ENCODE data around the gene SERPINA4. TPM values are rescaled to one million over a fixed set of nuclear protein-coding genes. Genes with fewer than 3 reads are reported as not detected.

SERPINA4 gene
- total and polyA plus RNA-seq, 2 donors (not counting 3 experiments of a cell fraction or from before 2014, with no cell fraction given), result not detected

DNA sequence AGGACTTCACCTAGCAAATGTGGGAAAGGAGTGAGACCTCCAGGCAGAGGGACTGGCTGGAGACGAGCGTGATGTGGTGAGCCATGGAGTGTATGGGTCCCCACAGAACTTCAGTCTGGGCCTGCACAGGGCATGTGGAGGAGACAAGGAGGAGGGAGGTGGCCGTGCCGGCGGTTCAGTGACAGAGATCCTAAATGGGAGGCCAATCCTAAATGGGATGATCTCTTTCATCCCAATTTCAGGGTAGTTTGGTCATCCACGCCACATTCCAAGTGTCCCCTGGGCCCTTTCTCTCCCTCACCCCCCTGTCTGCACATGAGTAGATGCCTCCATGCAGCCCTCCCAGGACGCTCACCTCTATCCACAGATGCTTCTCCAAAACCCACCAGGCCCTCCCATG is 33.2 kb downstream of the SERPINA4 start:
- no peak for DNase-seq (ENCODE audit: low read depth, low spot score)
- Histone ChIP-seq H2AFZ (ENCODE audit: low read depth, low read length) (no peak overlapping the region), H3K9ac (replicated peaks; ENCODE audit: extremely low read depth, insufficient read depth, low read length) (no peak overlapping the region), H3K9me1 (replicated peaks; ENCODE audit: control insufficient read depth, extremely low read depth, insufficient read depth, low read length) (no peaks in the 10 kb centered on the region), H4K20me1 (replicated peaks; ENCODE audit: control insufficient read depth, extremely low read depth, insufficient read depth, low read length) (no peaks in the 10 kb centered on the region), H3K9me3 (replicated peaks; ENCODE audit: control insufficient read depth, insufficient read depth, low read length) (no peaks in the 10 kb centered on the region), H3K79me2 (ENCODE audit: control insufficient read depth, insufficient read depth, low read length) (no peaks in the 10 kb centered on the region), H3K36me3 (ENCODE audit: control insufficient read depth in 2 of 2, extremely low read depth in 1 of 2, insufficient read depth in 2 of 2, low read length in 2 of 2) (no peaks in the 10 kb centered on the region), H3K4me2 (ENCODE audit: insufficient read depth, low read length) (no peak overlapping the region), H3K4me3 (replicated peaks in 1 of 3; ENCODE audit: insufficient read depth in 1 of 3, low read depth in 1 of 3, low read length in 3 of 3) (no peak overlapping the region), H3K27me3 (ENCODE audit: control insufficient read depth in 2 of 2, insufficient read depth in 2 of 2, low read length in 2 of 2) (no peaks in the 10 kb centered on the region), H3K4me1 (ENCODE audit: control insufficient read depth, extremely low read depth, insufficient read depth, low read length) (peaks cover 10% of the 10 kb centered on the region), H3K27ac (ENCODE audit: insufficient read depth, low read depth, low read length) (no peak overlapping the region)
- ChIA-PET POLR2A (no interaction called here), CTCF (no interaction called here)
- dilution Hi-C loops (cut with MboI; ENCODE audit: extremely low pct_ligation_motif_present, low sequenced_read_pairs) (no loop called here), intact Hi-C loops (cut with micrococcal nuclease) (no loop called here)
- FAIRE-seq, result no peak
- no peak for TF ChIP-seq FOS (IDR thresholded peaks at IDR 0.05; ENCODE audit: borderline replicate concordance, insufficient read depth, low read length)
- no peak for TF ChIP-seq POLR2AphosphoS5 (IDR thresholded peaks at IDR 0.05; ENCODE audit: insufficient read depth, low read depth, low read length)
- TF ChIP-seq JUN (IDR thresholded peaks at IDR 0.05; ENCODE audit: borderline replicate concordance, insufficient read depth, insufficient read length, low read depth), result no peak
- no peak for TF ChIP-seq MYC (IDR thresholded peaks at IDR 0.05; ENCODE audit: low read depth, low read length)
- TF ChIP-seq POLR2A (IDR thresholded peaks at IDR 0.05; ENCODE audit: low read depth, low read length), result no peak
- TF ChIP-seq MAX (IDR thresholded peaks at IDR 0.05; ENCODE audit: insufficient read depth, insufficient read length), result no peak
- no peak for TF ChIP-seq EZH2 (IDR thresholded peaks at IDR 0.05; ENCODE audit: borderline replicate concordance, low read depth, low read length, severe bottlenecking)
- TF ChIP-seq GATA2 (IDR thresholded peaks at IDR 0.05; ENCODE audit: insufficient read depth, insufficient read length, low read depth, low read length), result no peak
- TF ChIP-seq, protein P1, sequence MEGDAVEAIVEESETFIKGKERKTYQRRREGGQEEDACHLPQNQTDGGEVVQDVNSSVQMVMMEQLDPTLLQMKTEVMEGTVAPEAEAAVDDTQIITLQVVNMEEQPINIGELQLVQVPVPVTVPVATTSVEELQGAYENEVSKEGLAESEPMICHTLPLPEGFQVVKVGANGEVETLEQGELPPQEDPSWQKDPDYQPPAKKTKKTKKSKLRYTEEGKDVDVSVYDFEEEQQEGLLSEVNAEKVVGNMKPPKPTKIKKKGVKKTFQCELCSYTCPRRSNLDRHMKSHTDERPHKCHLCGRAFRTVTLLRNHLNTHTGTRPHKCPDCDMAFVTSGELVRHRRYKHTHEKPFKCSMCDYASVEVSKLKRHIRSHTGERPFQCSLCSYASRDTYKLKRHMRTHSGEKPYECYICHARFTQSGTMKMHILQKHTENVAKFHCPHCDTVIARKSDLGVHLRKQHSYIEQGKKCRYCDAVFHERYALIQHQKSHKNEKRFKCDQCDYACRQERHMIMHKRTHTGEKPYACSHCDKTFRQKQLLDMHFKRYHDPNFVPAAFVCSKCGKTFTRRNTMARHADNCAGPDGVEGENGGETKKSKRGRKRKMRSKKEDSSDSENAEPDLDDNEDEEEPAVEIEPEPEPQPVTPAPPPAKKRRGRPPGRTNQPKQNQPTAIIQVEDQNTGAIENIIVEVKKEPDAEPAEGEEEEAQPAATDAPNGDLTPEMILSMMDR (IDR thresholded peaks at IDR 0.05; ENCODE audit: extremely low read depth in 1 of 2, insufficient read depth in 1 of 2, low read depth in 1 of 2, low read length in 2 of 2), result no peak
- BruUV-seq (replicated peaks), result no TSS peak

Measured in endothelial cell of umbilical vein (primary cell).